Measurements from ENCODE around the gene MED10. TPM values are rescaled to one million over a fixed set of nuclear protein-coding genes. Genes with fewer than 3 reads are reported as not detected.

Gene MED10
- total and polyA plus RNA-seq, 2 of the 4 experiments (the other 2 are of a cell fraction): 9.1 to 60.0 TPM

- intact Hi-C loops (cut with micrococcal nuclease) (no loop called here), in situ Hi-C loops (cut with MboI; ENCODE audit: low sequenced_read_pairs) (no loop called here), dilution Hi-C loops (cut with HindIII; ENCODE audit: low sequenced_read_pairs, unreplicated experiment) (no loop called here)
- H3K27me3 ChIP-seq (ENCODE audit: control insufficient read depth, insufficient read depth, low read length): no peaks in the 10 kb centered on the region
- H2AFZ ChIP-seq (replicated peaks; ENCODE audit: low read length, poor library complexity): no peak overlapping the region
- DNase-seq: no peak
- no peaks in the 10 kb centered on the region for H3K4me1 ChIP-seq (ENCODE audit: control insufficient read depth, insufficient read depth, low read length)
- H3K4me2 ChIP-seq (ENCODE audit: low read depth, low read length): no peak overlapping the region
- no peak overlapping the region for H3K56ac ChIP-seq (ENCODE audit: extremely low read depth, insufficient read depth, low read length)
- no peak overlapping the region for H2BK120ac ChIP-seq (ENCODE audit: low read depth, low read length)
- H4K91ac ChIP-seq (ENCODE audit: insufficient read depth, low read depth, low read length): no peak overlapping the region
- POLR2A ChIA-PET (ENCODE audit: unreplicated experiment): no interaction called here
- no peaks in the 10 kb centered on the region for H3K79me1 ChIP-seq (ENCODE audit: low read depth in 1 of 2, low read length in 2 of 2)
- no peak overlapping the region for H2AK5ac ChIP-seq (ENCODE audit: low read depth, low read length)
- H4K20me1 ChIP-seq (ENCODE audit: insufficient read depth, low read length): no peaks in the 10 kb centered on the region
- TF ChIP-seq SMC3 (IDR thresholded peaks at IDR 0.05; ENCODE audit: low read depth, low read length) (no peak), MXI1 (IDR thresholded peaks at IDR 0.05; ENCODE audit: borderline replicate concordance, low read depth, low read length) (no peak), RCOR1 (IDR thresholded peaks at IDR 0.05; ENCODE audit: insufficient replicate concordance, low read length) (no peak), POLR2A (IDR thresholded peaks at IDR 0.05; ENCODE audit: low read depth, low read length) (no peak), ELK1 (IDR thresholded peaks at IDR 0.05; ENCODE audit: borderline replicate concordance, low read depth, low read length) (no peak), CHD1 (IDR thresholded peaks at IDR 0.05; ENCODE audit: low read depth, low read length) (no peak), MAZ (IDR thresholded peaks at IDR 0.05; ENCODE audit: borderline replicate concordance, low read depth, low read length) (no peak), NFE2L2 (IDR thresholded peaks at IDR 0.05; ENCODE audit: low read depth, low read length) (no peak), FOS (IDR thresholded peaks at IDR 0.05; ENCODE audit: low read depth, low read length) (no peak), BHLHE40 (IDR thresholded peaks at IDR 0.05; ENCODE audit: low read depth, low read length) (no peak), RFX5 (IDR thresholded peaks at IDR 0.05; ENCODE audit: low read depth, low read length) (no peak), CTCF (conservative IDR thresholded peaks at IDR 0.05; ENCODE audit: low read depth, low read length) (no peak), RAD21 (IDR thresholded peaks at IDR 0.05; ENCODE audit: low read length) (no peak)
- BruUV-seq (replicated peaks): no TSS peak
- H3K18ac ChIP-seq (ENCODE audit: low read depth, low read length): no peak overlapping the region
- H3K14ac ChIP-seq (replicated peaks; ENCODE audit: low read depth, low read length): no peak overlapping the region
- H3K9ac ChIP-seq (ENCODE audit: low read depth, low read length): no peak overlapping the region
- WGBS, 2 experiments (ENCODE audit: extremely low coverage in 2 of 2, insufficient read length in 1 of 2): 67% methylated on average over 1 of the region's 4 CpGs; no CpG with 5 or more reads in 1 of the 2 experiments
- H3K23ac ChIP-seq (ENCODE audit: low read depth, low read length): no peak overlapping the region
- no peak overlapping the region for H2BK20ac ChIP-seq (ENCODE audit: low read depth, low read length)
- H4K5ac ChIP-seq (ENCODE audit: low read depth, low read length): no peak overlapping the region
- no peak overlapping the region for H2BK5ac ChIP-seq (ENCODE audit: low read depth, low read length, poor library complexity, severe bottlenecking)
- no peak overlapping the region for H2AK9ac ChIP-seq (replicated peaks; ENCODE audit: low read depth, low read length, poor library complexity)
- H4K8ac ChIP-seq (ENCODE audit: low read depth in 2 of 2, low read length in 2 of 2): no peak overlapping the region
- no peak overlapping the region for H3K4me3 ChIP-seq (ENCODE audit: insufficient read depth, low read depth, low read length)
- no peaks in the 10 kb centered on the region for H3K36me3 ChIP-seq (ENCODE audit: control insufficient read depth, insufficient read depth, low read length)
- no peaks in the 10 kb centered on the region for H3K9me3 ChIP-seq (ENCODE audit: control insufficient read depth, insufficient read depth, low read length)
- H3K4ac ChIP-seq (ENCODE audit: low read depth, low read length): no peak overlapping the region
- CTCF ChIA-PET: no interaction called here
- ATAC-seq (ENCODE audit: low read depth): no peak
- no peaks in the 10 kb centered on the region for H3K9me1 ChIP-seq (ENCODE audit: insufficient read depth, low read length)
- H2BK15ac ChIP-seq (ENCODE audit: low read depth, low read length): no peak overlapping the region
- no peak overlapping the region for H3K27ac ChIP-seq (ENCODE audit: insufficient read depth, low read length)
Observed at GRCh38 chr5:6338871-6339270, 39.5 kb downstream of the MED10 start.

All from IMR-90 (cell line).